Activated CD8-positive, alpha-beta memory T cell treated with anti-CD3 and anti-CD28 coated beads, Interleukin-2, amount 50 U/mL, for 24 hours (primary cell): ENCODE data around the gene LRGUK.

Experiments used
- DNase-seq: peaks from one replicate; pipeline ENCODE4 v3.0.0-alpha.2; 2020; ENCODE audit errors: extremely low read depth

LRGUK gene

GRCh38 chr7:134300988-134301387 is 173.8 kb downstream of the LRGUK start:
- DNase-seq = no peak

- DNase-seq = no peak
Measured at GRCh38 chr7:134301592-134301991, 174.5 kb downstream of the LRGUK start.

- no peak for DNase-seq
Measured at GRCh38 chr7:134302120-134302519, 175.0 kb downstream of the LRGUK start.

- no peak for DNase-seq
Measured at GRCh38 chr7:134307320-134307719, 180.2 kb downstream of the LRGUK start.

- DNase-seq = no peak
Measured at GRCh38 chr7:134308548-134308947, 181.4 kb downstream of the LRGUK start.

GRCh38 chr7:134311807-134312206 is 184.7 kb downstream of the LRGUK start:
- no peak for DNase-seq

- no peak for DNase-seq
Measured at GRCh38 chr7:134312717-134313116, 185.6 kb downstream of the LRGUK start.

- DNase-seq = no peak
Measured at GRCh38 chr7:134313543-134313942, 186.4 kb downstream of the LRGUK start.
